ENCODE results near the gene CLNS1A. TPM values are rescaled to one million over a fixed set of nuclear protein-coding genes. Genes with fewer than 3 reads are reported as not detected.

CLNS1A gene
- polyA plus RNA-seq, 1 donor from 2014 or later, result 179 TPM

GRCh38 chr11:77644887-77645286 is 7.3 kb upstream of the CLNS1A start:
- no peaks in the 10 kb centered on the region for H4K20me1 ChIP-seq (ENCODE audit: insufficient read depth)
- no peaks in the 10 kb centered on the region for H3K9me3 ChIP-seq (ENCODE audit: low read length)
- no peak overlapping the region for H3K4me2 ChIP-seq (ENCODE audit: low read length)
- no peak for TF ChIP-seq SMC3 (conservative IDR thresholded peaks at IDR 0.05; ENCODE audit: poor library complexity)
- TF ChIP-seq, protein P1, sequence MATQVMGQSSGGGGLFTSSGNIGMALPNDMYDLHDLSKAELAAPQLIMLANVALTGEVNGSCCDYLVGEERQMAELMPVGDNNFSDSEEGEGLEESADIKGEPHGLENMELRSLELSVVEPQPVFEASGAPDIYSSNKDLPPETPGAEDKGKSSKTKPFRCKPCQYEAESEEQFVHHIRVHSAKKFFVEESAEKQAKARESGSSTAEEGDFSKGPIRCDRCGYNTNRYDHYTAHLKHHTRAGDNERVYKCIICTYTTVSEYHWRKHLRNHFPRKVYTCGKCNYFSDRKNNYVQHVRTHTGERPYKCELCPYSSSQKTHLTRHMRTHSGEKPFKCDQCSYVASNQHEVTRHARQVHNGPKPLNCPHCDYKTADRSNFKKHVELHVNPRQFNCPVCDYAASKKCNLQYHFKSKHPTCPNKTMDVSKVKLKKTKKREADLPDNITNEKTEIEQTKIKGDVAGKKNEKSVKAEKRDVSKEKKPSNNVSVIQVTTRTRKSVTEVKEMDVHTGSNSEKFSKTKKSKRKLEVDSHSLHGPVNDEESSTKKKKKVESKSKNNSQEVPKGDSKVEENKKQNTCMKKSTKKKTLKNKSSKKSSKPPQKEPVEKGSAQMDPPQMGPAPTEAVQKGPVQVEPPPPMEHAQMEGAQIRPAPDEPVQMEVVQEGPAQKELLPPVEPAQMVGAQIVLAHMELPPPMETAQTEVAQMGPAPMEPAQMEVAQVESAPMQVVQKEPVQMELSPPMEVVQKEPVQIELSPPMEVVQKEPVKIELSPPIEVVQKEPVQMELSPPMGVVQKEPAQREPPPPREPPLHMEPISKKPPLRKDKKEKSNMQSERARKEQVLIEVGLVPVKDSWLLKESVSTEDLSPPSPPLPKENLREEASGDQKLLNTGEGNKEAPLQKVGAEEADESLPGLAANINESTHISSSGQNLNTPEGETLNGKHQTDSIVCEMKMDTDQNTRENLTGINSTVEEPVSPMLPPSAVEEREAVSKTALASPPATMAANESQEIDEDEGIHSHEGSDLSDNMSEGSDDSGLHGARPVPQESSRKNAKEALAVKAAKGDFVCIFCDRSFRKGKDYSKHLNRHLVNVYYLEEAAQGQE (IDR thresholded peaks at IDR 0.05; ENCODE audit: borderline replicate concordance), result no peak
- no peak for TF ChIP-seq EP300 (conservative IDR thresholded peaks at IDR 0.05; ENCODE audit: poor library complexity, severe bottlenecking)
- TF ChIP-seq RAD21 (conservative IDR thresholded peaks at IDR 0.05), result no peak
- TF ChIP-seq POLR2AphosphoS5 (IDR thresholded peaks at IDR 0.05), result no peak
- TF ChIP-seq MXI1 (conservative IDR thresholded peaks at IDR 0.05; ENCODE audit: poor library complexity, severe bottlenecking), result no peak
- TF ChIP-seq, protein P2, sequence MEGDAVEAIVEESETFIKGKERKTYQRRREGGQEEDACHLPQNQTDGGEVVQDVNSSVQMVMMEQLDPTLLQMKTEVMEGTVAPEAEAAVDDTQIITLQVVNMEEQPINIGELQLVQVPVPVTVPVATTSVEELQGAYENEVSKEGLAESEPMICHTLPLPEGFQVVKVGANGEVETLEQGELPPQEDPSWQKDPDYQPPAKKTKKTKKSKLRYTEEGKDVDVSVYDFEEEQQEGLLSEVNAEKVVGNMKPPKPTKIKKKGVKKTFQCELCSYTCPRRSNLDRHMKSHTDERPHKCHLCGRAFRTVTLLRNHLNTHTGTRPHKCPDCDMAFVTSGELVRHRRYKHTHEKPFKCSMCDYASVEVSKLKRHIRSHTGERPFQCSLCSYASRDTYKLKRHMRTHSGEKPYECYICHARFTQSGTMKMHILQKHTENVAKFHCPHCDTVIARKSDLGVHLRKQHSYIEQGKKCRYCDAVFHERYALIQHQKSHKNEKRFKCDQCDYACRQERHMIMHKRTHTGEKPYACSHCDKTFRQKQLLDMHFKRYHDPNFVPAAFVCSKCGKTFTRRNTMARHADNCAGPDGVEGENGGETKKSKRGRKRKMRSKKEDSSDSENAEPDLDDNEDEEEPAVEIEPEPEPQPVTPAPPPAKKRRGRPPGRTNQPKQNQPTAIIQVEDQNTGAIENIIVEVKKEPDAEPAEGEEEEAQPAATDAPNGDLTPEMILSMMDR (IDR thresholded peaks at IDR 0.05; ENCODE audit: poor library complexity, severe bottlenecking), result no peak
- TF ChIP-seq EZH2 (IDR thresholded peaks at IDR 0.05; ENCODE audit: borderline replicate concordance, insufficient read depth, low read length, poor library complexity, severe bottlenecking), result no peak
- TF ChIP-seq TAF1 (IDR thresholded peaks at IDR 0.05; ENCODE audit: low read depth), result no peak
- H3K36me3 ChIP-seq (ENCODE audit: insufficient read depth, low read length), result no peaks in the 10 kb centered on the region
- H3K4me3 ChIP-seq (ENCODE audit: low read length), result no peak overlapping the region
- no peak overlapping the region for H3K9ac ChIP-seq (ENCODE audit: low read length)
- H3K27ac ChIP-seq (ENCODE audit: low read length), result no peak overlapping the region
- no peaks in the 10 kb centered on the region for H3K9me2 ChIP-seq (ENCODE audit: insufficient read depth, low read length)
- H2AFZ ChIP-seq (ENCODE audit: low read depth, low read length), result no peak overlapping the region
- H3K79me2 ChIP-seq (replicated peaks; ENCODE audit: insufficient read depth, low read length), result no peaks in the 10 kb centered on the region
- H3K27me3 ChIP-seq (ENCODE audit: insufficient read depth, low read depth, low read length), result no peaks in the 10 kb centered on the region
- H3F3A ChIP-seq (ENCODE audit: insufficient read depth, low read length, poor library complexity, severe bottlenecking), result no peaks in the 10 kb centered on the region

DNA sequence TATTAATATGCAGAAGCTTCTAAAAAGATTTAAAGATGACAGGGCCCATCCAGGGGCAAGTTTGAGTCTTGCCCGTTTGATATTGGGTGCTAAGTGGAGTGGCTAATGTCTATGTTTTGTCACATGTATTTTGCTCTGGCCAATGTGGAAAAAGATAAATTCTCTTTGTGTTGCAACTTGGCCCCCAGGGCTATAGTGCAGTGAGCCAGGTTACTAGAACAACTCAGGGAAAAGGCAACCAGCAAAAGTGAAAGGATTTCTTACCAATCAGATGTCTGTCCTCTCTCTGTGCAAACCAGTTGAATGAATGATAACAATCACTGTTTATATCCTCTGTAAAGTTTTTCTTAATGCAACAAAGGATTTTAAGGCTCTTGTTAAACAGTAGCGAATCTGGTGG is 4.6 kb upstream of the CLNS1A start:
- TF ChIP-seq TAF1 (IDR thresholded peaks at IDR 0.05; ENCODE audit: low read depth) (no peak), MXI1 (conservative IDR thresholded peaks at IDR 0.05; ENCODE audit: poor library complexity, severe bottlenecking) (no peak), RAD21 (conservative IDR thresholded peaks at IDR 0.05) (no peak), POLR2AphosphoS5 (IDR thresholded peaks at IDR 0.05) (no peak), EZH2 (IDR thresholded peaks at IDR 0.05; ENCODE audit: borderline replicate concordance, insufficient read depth, low read length, poor library complexity, severe bottlenecking) (no peak), SMC3 (conservative IDR thresholded peaks at IDR 0.05; ENCODE audit: poor library complexity) (no peak), EP300 (conservative IDR thresholded peaks at IDR 0.05; ENCODE audit: poor library complexity, severe bottlenecking) (no peak)
- TF ChIP-seq, protein P1 (IDR thresholded peaks at IDR 0.05; ENCODE audit: borderline replicate concordance), result no peak
- H3K4me2 ChIP-seq (ENCODE audit: low read length), result no peak overlapping the region
- no peaks in the 10 kb centered on the region for H3F3A ChIP-seq (ENCODE audit: insufficient read depth, low read length, poor library complexity, severe bottlenecking)
- H3K36me3 ChIP-seq (ENCODE audit: insufficient read depth, low read length), result no peaks in the 10 kb centered on the region
- no peaks in the 10 kb centered on the region for H3K27me3 ChIP-seq (ENCODE audit: insufficient read depth, low read depth, low read length)
- no peak overlapping the region for H3K4me3 ChIP-seq (ENCODE audit: low read length)
- no peaks in the 10 kb centered on the region for H3K9me3 ChIP-seq (ENCODE audit: low read length)
- H3K79me2 ChIP-seq (replicated peaks; ENCODE audit: insufficient read depth, low read length), result peaks cover 2% of the 10 kb centered on the region
- H3K27ac ChIP-seq (ENCODE audit: low read length), result no peak overlapping the region
- no peak overlapping the region for H3K9ac ChIP-seq (ENCODE audit: low read length)
- no peaks in the 10 kb centered on the region for H4K20me1 ChIP-seq (ENCODE audit: insufficient read depth)
- no peaks in the 10 kb centered on the region for H3K9me2 ChIP-seq (ENCODE audit: insufficient read depth, low read length)
- H2AFZ ChIP-seq (ENCODE audit: low read depth, low read length), result no peak overlapping the region

Measured in neural cell (in vitro differentiated cells).